Breast epithelium (tissue), 4 donors: ENCODE measurements around the gene EARS2. TPM values are rescaled to one million over a fixed set of nuclear protein-coding genes. Genes with fewer than 3 reads are reported as not detected.

ENCODE experiments used
- DNase-seq, 2 donors: peaks; one replicate each; pipeline ENCODE4 v3.0.0-alpha.2; 2019; ENCODE audit warnings: low spot score in 2 of 2
- H3K27ac ChIP-seq, 2 donors: fragments of 200-600 bp; sonication (generic) in 1 of 2; one replicate each; pipeline ENCODE4 v1.5.1; 2016 to 2019; ENCODE audit warnings: mild to moderate bottlenecking in 1 of 2
- H3K27me3 ChIP-seq, 2 donors: fragments of 200-600 bp; sonication (generic) in 1 of 2; one replicate each; pipeline versions ENCODE4 v1.5.1 to v1.6.0; 2017 to 2019; ENCODE audit warnings: control low read depth in 1 of 2, mild to moderate bottlenecking in 1 of 2
- H3K36me3 ChIP-seq: fragments of 200-600 bp; one replicate; pipeline ENCODE4 v1.5.1; 2019
- H3K4me1 ChIP-seq, 2 donors: fragments of 200-600 bp; sonication (generic); one replicate each; pipeline ENCODE4 v1.5.1; 2016 to 2019; ENCODE audit warnings: control low read depth in 1 of 2
- H3K4me3 ChIP-seq, 3 donors: fragments of 200-600 bp; sonication (generic); 1 replicate in 2 of 3; 2 replicates in 1 of 3; pipeline ENCODE4 v1.5.1; 2016 to 2019; ENCODE audit warnings: mild to moderate bottlenecking in 3 of 3, moderate library complexity in 2 of 3
- H3K9me3 ChIP-seq, 2 donors: fragments of 200-600 bp; sonication (generic) in 1 of 2; one replicate each; pipeline ENCODE4 v1.5.1; 2016 to 2019; ENCODE audit warnings: control low read depth in 1 of 2
- POLR2A ChIP-seq: fragments of 450-650 bp; IDR thresholded peaks from one replicate; pipeline ENCODE4 v1.6.1; 2016; ENCODE audit warnings: antibody characterized with exemption, mild to moderate bottlenecking, moderate library complexity
- POLR2AphosphoS5 ChIP-seq, 3 donors: sonication (generic); formaldehyde crosslinking; IDR thresholded peaks; one replicate each; pipeline ENCODE4 v1.6.1; 2017; ENCODE audit warnings: antibody characterized with exemption in 3 of 3
- intact Hi-C: fragments of 100-400 bp; cut with DNase I; formaldehyde crosslinking; loops from one replicate; pipeline ENCODE4 v1.15.1; 2023; ENCODE audit warnings: low total_unique reads
- total RNA-seq, 3 donors: library from RNA; depleted of rRNA; stranded (reverse); fragments of >200 nt; gene quantifications; one replicate each; pipeline ENCODE4 v1.1.0, GENCODE V29; 2016
- TF ChIP-seq, protein P1 (sequence below), 3 donors: fragments of 450-650 bp; IDR thresholded peaks; one replicate each; pipeline ENCODE4 v1.5.1; 2016 to 2017; ENCODE audit warnings: antibody characterized with exemption in 3 of 3, mild to moderate bottlenecking in 3 of 3, moderate library complexity in 3 of 3

Gene EARS2
- total RNA-seq, 3 donors from 2014 or later, result 22.4 to 25.9 (median 25.0) TPM

DNA sequence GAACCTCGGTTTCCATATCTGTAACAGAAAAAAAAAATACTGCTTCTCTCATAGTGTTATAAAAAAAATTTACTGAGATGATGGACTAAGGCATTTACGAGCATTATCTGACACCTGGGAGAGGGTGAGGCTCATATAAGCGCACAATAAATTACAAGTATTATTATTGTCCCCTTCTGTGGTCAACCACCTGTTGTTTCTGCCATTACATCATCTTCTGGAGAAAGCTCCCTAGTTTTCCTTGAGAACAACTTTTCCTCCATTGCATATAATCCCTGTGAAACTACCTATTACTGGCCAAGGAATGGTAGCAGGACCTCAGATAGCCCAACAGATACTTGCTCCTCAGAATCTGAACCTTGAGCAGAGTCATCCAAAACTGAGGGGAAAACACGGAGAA lies 35.2 kb downstream of the EARS2 start:
- H3K27ac ChIP-seq, result no peak overlapping the region
- no peaks in the 10 kb centered on the region for H3K36me3 ChIP-seq
- intact Hi-C loops, result loop anchor here (2.0 kb wide), 1 partner anchor 47 kb away; no protein-coding TSS in a partner anchor
- H3K9me3 ChIP-seq, result no peaks in the 10 kb centered on the region
- no peak for DNase-seq
- TF ChIP-seq, protein P1, sequence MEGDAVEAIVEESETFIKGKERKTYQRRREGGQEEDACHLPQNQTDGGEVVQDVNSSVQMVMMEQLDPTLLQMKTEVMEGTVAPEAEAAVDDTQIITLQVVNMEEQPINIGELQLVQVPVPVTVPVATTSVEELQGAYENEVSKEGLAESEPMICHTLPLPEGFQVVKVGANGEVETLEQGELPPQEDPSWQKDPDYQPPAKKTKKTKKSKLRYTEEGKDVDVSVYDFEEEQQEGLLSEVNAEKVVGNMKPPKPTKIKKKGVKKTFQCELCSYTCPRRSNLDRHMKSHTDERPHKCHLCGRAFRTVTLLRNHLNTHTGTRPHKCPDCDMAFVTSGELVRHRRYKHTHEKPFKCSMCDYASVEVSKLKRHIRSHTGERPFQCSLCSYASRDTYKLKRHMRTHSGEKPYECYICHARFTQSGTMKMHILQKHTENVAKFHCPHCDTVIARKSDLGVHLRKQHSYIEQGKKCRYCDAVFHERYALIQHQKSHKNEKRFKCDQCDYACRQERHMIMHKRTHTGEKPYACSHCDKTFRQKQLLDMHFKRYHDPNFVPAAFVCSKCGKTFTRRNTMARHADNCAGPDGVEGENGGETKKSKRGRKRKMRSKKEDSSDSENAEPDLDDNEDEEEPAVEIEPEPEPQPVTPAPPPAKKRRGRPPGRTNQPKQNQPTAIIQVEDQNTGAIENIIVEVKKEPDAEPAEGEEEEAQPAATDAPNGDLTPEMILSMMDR (IDR thresholded peaks at IDR 0.05), result no peak
- no peak for TF ChIP-seq POLR2A
- no peak for TF ChIP-seq POLR2AphosphoS5 (IDR thresholded peaks at IDR 0.05)
- H3K27me3 ChIP-seq, result no peaks in the 10 kb centered on the region
- H3K4me1 ChIP-seq, result no peaks in the 10 kb centered on the region
- H3K4me3 ChIP-seq, result no peak overlapping the region

DNA sequence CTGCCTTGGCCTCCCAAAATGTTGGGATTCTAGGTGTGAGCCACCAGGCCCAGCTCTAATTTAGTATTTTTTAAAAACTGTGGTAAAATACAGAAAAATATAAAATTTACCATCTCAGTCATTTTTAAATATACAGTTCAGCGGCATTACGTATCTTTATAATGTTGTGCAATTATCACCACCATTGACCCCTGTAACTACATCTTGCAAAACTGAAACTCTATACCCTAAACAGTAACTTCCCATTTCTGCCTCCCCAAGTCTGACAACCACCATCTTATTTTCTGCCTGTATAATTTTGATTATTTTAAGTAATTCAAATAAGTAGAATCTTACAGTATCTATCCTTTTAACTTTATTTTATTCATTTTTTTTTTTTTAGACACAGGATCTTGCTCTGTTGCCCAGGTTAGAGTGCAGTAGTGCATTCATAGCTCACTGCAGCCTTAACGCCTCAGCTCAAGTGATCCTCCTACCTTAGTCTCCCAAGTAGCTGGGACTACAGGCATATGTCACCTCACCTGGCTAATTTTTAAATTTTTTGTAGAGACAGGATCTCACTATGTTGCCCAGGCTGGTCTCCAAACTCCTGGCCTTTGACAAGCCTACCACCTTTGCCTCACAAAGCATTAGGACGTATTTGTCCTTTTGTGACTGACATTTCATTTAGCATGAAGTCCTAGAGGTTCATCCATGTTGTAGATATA lies 36.0 kb downstream of the EARS2 start:
- Histone ChIP-seq H3K27me3 (no peaks in the 10 kb centered on the region), H3K36me3 (no peaks in the 10 kb centered on the region), H3K4me1 (no peaks in the 10 kb centered on the region), H3K4me3 (no peak overlapping the region), H3K27ac (no peak overlapping the region), H3K9me3 (no peaks in the 10 kb centered on the region)
- no peak for TF ChIP-seq POLR2A
- no peak for TF ChIP-seq POLR2AphosphoS5 (IDR thresholded peaks at IDR 0.05)
- TF ChIP-seq, protein P1 (IDR thresholded peaks at IDR 0.05), result no peak
- intact Hi-C loops, result no loop called here
- no peak for DNase-seq

DNA sequence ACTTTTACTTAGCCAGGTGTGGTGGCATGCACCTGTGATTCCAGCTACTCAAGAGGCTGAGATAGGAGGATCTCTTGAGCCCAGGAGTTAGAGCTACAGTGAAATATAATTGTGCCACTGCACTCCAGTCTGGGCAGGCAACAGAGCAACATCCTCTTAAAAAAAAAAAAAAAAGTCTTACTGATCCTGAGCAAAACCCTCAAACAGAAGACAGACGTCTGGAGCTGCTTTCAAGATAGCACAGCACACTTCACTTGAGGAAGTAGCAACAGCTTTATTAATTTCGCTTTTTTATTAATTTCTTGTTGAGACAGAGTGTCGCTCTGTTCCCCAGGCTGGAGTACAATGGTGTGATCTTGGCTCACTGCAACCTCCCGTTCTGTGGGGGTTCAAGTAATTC lies 36.6 kb downstream of the EARS2 start:
- Histone ChIP-seq H3K36me3 (no peaks in the 10 kb centered on the region), H3K4me1 (no peaks in the 10 kb centered on the region), H3K27ac (no peak overlapping the region), H3K27me3 (no peaks in the 10 kb centered on the region), H3K4me3 (no peak overlapping the region), H3K9me3 (no peaks in the 10 kb centered on the region)
- TF ChIP-seq POLR2A (no peak), POLR2AphosphoS5 (IDR thresholded peaks at IDR 0.05) (no peak)
- TF ChIP-seq, protein P1 (IDR thresholded peaks at IDR 0.05), result no peak
- DNase-seq, result no peak
- intact Hi-C loops, result no loop called here

DNA sequence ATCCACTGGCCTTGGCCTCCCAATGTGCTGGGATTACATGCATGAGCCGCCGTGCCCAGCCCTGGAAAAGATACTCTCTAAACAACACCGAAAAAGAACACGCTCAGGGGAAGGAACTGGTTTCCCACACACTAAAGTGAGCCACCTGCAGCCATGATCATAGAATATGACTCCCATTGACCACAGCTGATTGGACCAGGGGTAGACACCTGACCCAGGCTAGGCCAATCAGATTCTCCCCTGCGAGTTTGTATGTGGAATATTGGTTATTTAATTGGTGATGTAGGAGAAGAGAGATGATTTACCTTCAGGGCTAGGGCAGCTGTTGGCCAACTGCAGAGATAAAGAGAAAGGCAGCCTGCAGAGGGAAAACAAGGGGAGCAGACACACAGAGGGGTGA lies 37.9 kb downstream of the EARS2 start:
- Histone ChIP-seq H3K27ac (no peak overlapping the region), H3K27me3 (no peaks in the 10 kb centered on the region), H3K9me3 (no peaks in the 10 kb centered on the region), H3K36me3 (no peaks in the 10 kb centered on the region), H3K4me1 (no peaks in the 10 kb centered on the region), H3K4me3 (no peak overlapping the region)
- intact Hi-C loops, result no loop called here
- DNase-seq, result no peak
- TF ChIP-seq POLR2AphosphoS5 (IDR thresholded peaks at IDR 0.05), result no peak
- no peak for TF ChIP-seq POLR2A
- TF ChIP-seq, protein P1 (IDR thresholded peaks at IDR 0.05), result no peak

DNA sequence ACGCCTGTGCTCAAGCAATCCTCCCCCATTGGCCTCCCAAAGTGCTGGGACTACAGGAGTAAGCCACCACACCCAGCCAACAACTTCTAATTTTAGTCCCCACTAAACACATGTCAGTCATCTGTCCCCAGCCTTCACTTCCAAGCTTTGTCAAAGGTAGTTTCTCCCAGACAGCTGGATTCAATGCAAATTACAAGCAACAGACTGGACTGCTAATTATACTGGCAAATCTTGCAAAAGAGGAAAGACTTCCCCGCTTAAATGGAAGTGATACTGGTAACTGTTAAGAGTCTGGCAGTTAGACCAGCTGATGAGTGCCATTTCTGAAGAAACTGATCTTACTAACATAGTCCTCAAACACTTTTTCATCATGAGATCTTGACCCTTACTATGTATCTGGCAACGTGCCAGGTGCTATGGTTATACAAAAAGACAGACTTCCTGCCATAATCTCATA lies 38.7 kb downstream of the EARS2 start:
- DNase-seq, result no peak
- TF ChIP-seq POLR2AphosphoS5 (IDR thresholded peaks at IDR 0.05) (no peak), POLR2A (no peak)
- TF ChIP-seq, protein P1 (IDR thresholded peaks at IDR 0.05), result no peak
- no peaks in the 10 kb centered on the region for H3K36me3 ChIP-seq
- H3K4me1 ChIP-seq, result no peaks in the 10 kb centered on the region
- intact Hi-C loops, result no loop called here
- no peak overlapping the region for H3K4me3 ChIP-seq
- H3K27ac ChIP-seq, result no peak overlapping the region
- no peaks in the 10 kb centered on the region for H3K9me3 ChIP-seq
- H3K27me3 ChIP-seq, result no peaks in the 10 kb centered on the region
